ENCODE measurements around the gene CCDC80.

- TF ChIP-seq CTCF (conservative IDR thresholded peaks at IDR 0.05; ENCODE audit: low read depth, low read length) (no peak), POLR2A (IDR thresholded peaks at IDR 0.05; ENCODE audit: low read depth, low read length) (no peak), ELK1 (IDR thresholded peaks at IDR 0.05; ENCODE audit: borderline replicate concordance, low read depth, low read length) (no peak), RFX5 (IDR thresholded peaks at IDR 0.05; ENCODE audit: low read depth, low read length) (no peak), MXI1 (IDR thresholded peaks at IDR 0.05; ENCODE audit: borderline replicate concordance, low read depth, low read length) (no peak), RAD21 (IDR thresholded peaks at IDR 0.05; ENCODE audit: low read length) (no peak), CHD1 (IDR thresholded peaks at IDR 0.05; ENCODE audit: low read depth, low read length) (no peak), BHLHE40 (IDR thresholded peaks at IDR 0.05; ENCODE audit: low read depth, low read length) (no peak), NFE2L2 (IDR thresholded peaks at IDR 0.05; ENCODE audit: low read depth, low read length) (no peak)
These were observed 34.8 kb downstream of the CCDC80 start for GRCh38 chr3:112606098-112606497.

Data from IMR-90 (cell line).